ENCODE measurements around the gene MBTPS1. TPM values are rescaled to one million over a fixed set of nuclear protein-coding genes. Genes with fewer than 3 reads are reported as not detected.

MBTPS1 gene
- total RNA-seq, 1 donor from 2014 or later: 63.4 TPM

DNA sequence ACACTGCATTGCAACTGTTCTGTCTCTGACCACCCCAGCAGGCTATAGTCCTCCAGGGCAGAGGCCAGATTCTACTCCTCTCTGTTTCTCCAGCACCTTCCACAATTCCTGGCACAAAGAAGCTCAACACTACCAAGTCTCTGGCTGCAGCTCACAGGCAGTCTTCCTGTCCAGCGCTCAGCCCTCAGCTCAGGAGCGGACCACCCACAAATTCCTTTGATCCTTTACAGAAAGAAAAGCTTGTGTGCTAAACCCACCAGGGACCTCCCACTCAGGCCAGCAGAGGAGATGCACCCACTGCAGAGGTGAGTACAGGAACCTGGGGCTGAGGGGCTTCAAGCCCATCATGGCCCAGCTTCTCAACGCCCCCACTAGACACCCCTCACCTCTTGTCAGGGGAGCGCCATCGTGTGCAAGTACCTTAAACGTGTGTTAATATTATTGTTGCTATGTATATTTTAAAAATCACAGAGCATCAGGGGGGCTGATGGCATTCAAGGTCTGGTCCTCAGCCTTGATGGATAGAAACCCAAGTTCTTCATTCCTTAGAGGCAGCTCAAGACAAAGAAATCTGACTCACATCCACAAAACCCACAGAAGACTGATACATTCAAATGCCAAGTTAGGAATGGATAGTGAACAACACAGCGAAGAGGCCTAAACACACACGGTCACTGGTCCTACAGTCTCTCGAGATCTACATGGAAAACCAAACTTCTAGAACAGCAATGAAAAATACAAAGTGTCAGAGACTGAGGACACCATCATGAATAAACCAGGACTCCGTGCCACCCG, 19.8 kb upstream of the MBTPS1 start:
- DNase-seq (ENCODE audit: low read depth) (no peak), FAIRE-seq (no peak)
- Histone ChIP-seq H3K27me3 (ENCODE audit: control insufficient read depth, insufficient read depth, low read length) (no peaks in the 10 kb centered on the region), H3K4me3 (ENCODE audit: low read depth, low read length) (no peak overlapping the region), H3K36me3 (ENCODE audit: control insufficient read depth, insufficient read depth, low read length) (no peaks in the 10 kb centered on the region)
- TF ChIP-seq, protein P1, sequence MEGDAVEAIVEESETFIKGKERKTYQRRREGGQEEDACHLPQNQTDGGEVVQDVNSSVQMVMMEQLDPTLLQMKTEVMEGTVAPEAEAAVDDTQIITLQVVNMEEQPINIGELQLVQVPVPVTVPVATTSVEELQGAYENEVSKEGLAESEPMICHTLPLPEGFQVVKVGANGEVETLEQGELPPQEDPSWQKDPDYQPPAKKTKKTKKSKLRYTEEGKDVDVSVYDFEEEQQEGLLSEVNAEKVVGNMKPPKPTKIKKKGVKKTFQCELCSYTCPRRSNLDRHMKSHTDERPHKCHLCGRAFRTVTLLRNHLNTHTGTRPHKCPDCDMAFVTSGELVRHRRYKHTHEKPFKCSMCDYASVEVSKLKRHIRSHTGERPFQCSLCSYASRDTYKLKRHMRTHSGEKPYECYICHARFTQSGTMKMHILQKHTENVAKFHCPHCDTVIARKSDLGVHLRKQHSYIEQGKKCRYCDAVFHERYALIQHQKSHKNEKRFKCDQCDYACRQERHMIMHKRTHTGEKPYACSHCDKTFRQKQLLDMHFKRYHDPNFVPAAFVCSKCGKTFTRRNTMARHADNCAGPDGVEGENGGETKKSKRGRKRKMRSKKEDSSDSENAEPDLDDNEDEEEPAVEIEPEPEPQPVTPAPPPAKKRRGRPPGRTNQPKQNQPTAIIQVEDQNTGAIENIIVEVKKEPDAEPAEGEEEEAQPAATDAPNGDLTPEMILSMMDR (IDR thresholded peaks at IDR 0.05; ENCODE audit: insufficient read depth, low read length, severe bottlenecking): no peak

- Histone ChIP-seq H3K4me3 (ENCODE audit: low read depth, low read length) (no peak overlapping the region), H3K36me3 (ENCODE audit: control insufficient read depth, insufficient read depth, low read length) (no peaks in the 10 kb centered on the region), H3K27me3 (ENCODE audit: control insufficient read depth, insufficient read depth, low read length) (no peaks in the 10 kb centered on the region)
- DNase-seq (ENCODE audit: low read depth) (no peak), FAIRE-seq (no peak)
- TF ChIP-seq, protein P1 (IDR thresholded peaks at IDR 0.05; ENCODE audit: insufficient read depth, low read length, severe bottlenecking): no peak
Observed at GRCh38 chr16:84132527-84133285, 16.0 kb upstream of the MBTPS1 start.

- TF ChIP-seq, protein P1 (IDR thresholded peaks at IDR 0.05; ENCODE audit: insufficient read depth, low read length, severe bottlenecking): no peak
- H3K36me3 ChIP-seq (ENCODE audit: control insufficient read depth, insufficient read depth, low read length): no peaks in the 10 kb centered on the region
- no peak for DNase-seq (ENCODE audit: low read depth)
- FAIRE-seq: no peak
- H3K27me3 ChIP-seq (ENCODE audit: control insufficient read depth, insufficient read depth, low read length): no peaks in the 10 kb centered on the region
- H3K4me3 ChIP-seq (ENCODE audit: low read depth, low read length): no peak overlapping the region
Observed at GRCh38 chr16:84131117-84131516, 14.4 kb upstream of the MBTPS1 start.

DNA sequence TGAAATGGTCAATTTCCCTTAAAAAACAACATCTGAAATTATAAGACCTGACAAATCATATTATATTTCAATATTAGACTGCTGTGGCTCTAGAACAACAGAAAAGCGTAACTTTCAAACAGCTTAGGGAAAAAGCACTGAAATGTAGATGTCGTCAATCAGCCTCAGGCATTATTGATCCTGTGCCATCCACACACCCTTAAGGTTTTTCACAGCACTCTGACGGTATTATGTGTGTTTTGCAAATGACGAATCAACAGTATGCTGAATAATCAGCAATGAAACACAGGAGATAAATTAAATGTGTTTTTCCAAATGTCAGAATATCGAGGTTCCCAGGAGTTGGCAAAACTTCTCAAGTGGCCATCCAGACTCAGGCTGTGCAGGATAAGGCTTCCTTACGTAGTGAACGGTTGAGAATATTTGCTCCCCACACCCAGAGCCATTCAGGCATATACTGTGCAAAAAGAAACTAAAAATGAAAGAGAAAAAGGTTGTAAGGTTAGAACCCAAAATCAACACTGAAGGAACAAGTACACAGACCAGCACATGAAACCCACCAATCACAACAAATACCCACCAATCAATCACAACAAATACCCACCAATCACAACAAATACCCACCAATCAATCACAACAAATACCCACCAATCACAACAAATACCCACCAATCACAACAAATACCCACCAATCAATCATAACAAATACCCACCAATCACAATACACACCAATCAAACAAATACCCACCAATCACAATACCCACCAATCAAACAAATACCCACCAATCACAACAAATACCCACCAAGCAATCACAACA, 7.7 kb upstream of the MBTPS1 start:
- Histone ChIP-seq H3K27me3 (ENCODE audit: control insufficient read depth, insufficient read depth, low read length) (no peaks in the 10 kb centered on the region), H3K4me3 (ENCODE audit: low read depth, low read length) (no peak overlapping the region), H3K36me3 (ENCODE audit: control insufficient read depth, insufficient read depth, low read length) (no peaks in the 10 kb centered on the region)
- FAIRE-seq: no peak
- DNase-seq (ENCODE audit: low read depth): no peak
- TF ChIP-seq, protein P1 (IDR thresholded peaks at IDR 0.05; ENCODE audit: insufficient read depth, low read length, severe bottlenecking): no peak

GRCh38 chr16:84121007-84121406, 4.3 kb upstream of the MBTPS1 start:
- Histone ChIP-seq H3K4me3 (ENCODE audit: low read depth, low read length) (no peak overlapping the region), H3K27me3 (ENCODE audit: control insufficient read depth, insufficient read depth, low read length) (no peaks in the 10 kb centered on the region), H3K36me3 (ENCODE audit: control insufficient read depth, insufficient read depth, low read length) (no peaks in the 10 kb centered on the region)
- DNase-seq (ENCODE audit: low read depth) (no peak), FAIRE-seq (no peak)
- TF ChIP-seq, protein P1 (IDR thresholded peaks at IDR 0.05; ENCODE audit: insufficient read depth, low read length, severe bottlenecking): no peak

All from bronchial epithelial cell (primary cell).